ENCODE results near the gene SPRED2.

The SPRED2 gene, protein sequence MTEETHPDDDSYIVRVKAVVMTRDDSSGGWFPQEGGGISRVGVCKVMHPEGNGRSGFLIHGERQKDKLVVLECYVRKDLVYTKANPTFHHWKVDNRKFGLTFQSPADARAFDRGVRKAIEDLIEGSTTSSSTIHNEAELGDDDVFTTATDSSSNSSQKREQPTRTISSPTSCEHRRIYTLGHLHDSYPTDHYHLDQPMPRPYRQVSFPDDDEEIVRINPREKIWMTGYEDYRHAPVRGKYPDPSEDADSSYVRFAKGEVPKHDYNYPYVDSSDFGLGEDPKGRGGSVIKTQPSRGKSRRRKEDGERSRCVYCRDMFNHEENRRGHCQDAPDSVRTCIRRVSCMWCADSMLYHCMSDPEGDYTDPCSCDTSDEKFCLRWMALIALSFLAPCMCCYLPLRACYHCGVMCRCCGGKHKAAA

DNA sequence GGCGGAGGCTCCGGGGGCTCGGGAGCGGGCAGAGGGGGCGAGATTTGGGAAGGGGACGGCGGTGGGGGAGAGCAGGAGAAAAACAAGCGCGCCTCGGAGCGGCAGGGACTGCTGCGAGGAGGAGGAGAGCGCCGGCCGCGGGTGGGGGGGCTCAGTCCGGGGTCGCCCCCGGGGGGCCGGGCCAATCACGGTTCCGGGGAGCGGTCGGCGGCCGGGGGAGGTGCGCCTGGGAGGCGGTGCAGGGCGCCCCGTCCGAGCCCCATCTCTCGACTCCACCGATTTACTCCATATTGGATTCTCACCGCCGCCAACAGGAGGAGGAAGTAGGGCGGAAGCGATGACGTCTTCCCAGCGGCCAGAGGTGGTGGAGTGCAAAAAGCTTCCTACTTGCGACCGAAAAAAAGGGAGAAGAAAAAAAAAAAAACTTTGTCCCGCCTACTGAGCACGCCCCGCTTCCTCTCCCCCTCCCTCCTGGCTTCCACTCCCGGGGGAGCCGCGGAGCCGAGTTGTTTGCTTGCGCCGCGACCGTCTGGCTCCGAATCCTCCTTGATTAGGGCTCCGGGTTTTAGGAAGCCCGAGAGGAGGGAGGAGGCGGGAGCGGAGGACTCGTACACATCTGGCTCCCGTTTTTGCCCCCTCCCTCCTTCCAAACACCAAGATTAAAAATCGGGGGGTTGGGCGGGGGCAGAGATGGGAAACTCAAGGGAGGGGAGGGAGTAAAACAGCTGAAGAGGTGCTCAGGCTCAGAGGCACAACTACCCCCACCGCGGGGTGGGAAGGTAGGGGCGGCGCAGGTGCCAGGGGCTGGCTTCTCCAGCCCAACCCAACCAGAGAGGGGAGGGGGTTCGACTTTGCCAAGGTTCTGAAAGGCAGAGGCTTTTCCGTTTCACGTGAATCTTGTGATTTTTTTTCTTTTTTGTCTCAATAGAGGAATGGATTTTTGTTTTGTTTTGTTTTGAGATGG, at the start of gene SPRED2:
Gene SPRED2 (minus strand): TSS at position 373 of the 964 bp plus-strand sequence. CDS start 612 bp downstream, outside the sequence.
- DNase-seq = peak; percentile 90

DNA sequence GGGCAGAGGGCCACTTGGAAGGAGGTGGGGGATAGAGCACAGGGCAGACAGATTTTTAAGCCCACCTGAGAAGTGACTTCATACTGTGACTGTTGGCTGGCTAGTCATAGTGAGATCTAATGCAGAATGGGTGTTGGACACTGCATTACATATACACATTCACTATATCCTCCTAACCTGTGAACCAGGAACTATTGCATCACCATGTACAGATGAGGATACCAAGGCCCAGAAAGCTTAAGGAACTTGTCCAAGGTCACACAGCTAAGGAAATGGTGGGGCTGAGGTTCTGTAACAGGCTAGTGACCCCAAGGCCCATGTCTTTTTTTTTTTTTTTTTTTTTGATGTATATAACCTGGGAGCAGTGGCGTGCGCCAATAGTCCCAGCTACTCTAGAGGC, 49.6 kb upstream of the SPRED2 start:
- no peak for DNase-seq

DNA sequence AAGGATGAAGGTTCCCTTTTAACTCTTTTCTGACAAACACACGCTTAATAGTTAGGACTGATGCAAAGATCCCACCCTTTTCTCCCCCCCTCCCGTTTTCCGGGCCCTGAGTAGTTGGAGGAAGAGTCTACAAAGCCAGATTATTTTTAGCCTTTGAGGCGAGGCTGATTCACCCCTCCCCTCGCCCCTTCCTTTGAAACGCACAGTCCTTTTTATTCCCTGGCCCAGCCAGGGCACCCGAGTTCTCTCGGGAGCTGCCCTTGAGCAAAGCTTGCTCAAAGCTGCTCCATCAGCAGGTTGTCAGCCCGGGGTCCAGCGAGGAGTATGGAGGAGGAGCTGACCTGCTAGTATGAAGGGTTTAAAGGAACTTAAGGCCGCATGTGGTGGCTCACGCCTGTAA, 47.1 kb upstream of the SPRED2 start:
- no peak for DNase-seq

DNA sequence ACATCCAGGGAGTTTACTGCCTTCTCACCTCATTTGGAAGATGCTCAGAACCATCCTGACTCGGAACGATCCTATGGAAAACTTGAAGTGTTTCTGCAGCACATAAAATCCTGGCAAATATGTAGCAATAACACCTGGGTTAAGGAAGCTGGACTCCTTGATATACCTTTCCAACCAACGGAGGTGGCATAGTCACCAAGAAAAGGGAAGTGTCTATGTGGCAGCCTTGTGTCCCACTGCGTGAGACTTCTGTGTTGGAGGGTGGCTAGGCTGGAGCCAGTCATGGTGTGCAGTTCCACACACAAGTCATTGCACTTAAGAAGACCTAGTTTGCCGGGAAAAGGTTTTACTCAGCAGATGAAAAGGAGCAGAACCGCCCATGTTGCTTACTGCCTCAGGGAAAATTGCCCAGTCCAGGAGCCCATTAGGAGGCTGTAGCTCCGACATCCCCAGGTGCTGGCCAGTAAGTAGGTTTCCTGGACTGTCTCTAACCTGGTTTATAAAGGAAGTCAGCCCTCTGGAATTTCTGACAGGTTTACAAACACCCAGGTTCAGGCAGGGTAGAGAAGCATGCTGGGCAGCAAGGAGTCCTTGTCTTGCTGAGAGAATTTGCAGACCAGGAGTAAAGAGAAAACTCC, 46.2 kb upstream of the SPRED2 start:
- no peak for DNase-seq

DNA sequence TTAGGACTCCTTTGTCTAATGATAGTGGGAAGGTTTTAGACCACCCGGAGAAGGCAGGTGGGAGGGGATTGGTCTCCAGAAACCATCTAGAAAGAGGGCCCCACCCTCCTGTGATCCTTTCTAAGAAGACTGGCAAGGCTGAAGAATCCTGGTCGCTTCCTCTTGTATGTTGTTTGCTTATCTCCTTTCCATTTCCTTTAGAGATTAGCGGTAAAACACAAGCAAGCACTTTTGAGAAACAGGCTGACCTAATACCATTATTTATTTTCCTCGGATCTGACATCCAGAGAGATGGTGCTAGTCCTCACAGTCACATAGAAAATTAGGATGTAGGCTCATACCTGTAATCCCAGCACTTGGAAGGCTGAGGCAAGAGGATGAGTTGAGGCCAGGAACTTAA, 45.2 kb upstream of the SPRED2 start:
- no peak for DNase-seq

DNA sequence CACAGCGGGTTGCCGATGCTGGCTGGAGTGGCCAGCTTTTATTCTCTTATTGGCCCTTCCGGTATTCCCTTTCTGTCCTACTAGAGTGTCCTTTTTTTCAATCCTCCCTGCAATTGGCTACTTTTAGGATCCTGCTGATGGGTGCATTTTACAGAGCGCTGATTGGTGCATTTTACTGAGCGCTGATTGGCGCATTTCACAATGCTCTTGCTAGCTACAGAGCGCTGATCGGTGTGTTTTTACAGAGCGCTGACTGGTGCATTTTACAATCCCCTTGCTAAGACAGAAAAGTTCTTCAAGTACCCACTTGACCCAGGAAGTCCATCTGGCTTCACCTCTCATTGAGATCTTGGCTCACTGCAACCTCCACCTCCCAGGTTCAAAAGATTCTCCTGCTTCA, 44.4 kb upstream of the SPRED2 start:
- DNase-seq = no peak

DNA sequence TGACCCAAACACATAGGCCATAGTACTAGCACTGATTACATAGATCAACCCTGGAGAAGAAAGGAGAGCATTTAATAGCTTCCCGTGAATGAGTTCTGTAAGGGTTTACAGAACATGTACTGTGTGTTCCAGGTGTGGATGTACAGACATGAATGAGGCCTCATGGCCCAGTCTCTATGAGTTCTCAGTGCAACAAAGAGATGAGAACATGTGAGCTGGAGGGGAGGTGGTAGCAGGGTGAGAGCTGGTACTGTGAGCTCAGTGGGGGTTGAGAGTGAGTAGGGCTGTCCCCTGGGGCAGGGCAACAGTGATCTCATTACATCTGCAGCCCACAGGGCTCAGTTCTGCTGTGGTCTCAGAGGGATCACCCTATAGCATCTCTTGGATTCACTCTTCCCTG, 42.6 kb upstream of the SPRED2 start:
- DNase-seq = no peak

DNA sequence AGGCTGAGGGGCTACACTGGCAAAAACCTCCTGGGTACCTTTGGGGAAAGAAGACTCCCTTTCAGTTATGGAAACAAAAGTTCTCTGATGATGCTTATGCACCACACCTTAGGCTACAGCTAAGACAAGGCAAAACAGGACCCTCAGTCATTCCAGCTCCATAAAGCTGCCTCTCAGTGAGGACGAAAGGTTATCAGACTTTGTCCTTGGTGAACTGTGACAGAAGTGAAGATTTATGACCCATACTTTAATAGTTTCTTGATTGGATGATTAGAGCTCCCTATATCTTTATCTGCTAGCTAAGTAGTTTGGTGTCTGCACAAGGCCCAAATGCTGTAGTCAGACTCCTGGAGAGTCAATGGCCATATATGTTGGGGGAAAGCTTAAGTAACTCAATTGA, 40.6 kb upstream of the SPRED2 start:
- no peak for DNase-seq

DNA sequence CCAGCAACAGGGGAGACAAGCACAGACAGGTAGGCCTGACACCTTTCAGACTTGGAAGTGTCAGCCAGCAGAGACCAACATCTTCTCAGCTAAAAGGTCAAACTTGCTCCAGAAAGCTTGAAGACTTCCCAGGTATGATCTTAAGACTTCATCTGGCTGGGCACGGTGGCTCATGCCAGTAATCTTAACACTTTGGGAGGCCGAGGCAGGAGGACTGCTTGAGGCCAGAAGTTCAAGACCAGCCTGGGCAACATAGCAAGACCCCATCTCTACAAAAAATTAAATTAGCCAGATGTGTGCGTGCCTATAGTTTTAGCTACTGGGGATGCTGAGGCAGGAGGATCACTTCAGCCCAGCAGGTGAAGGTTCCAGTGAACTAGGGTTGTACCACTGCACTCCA, 39.0 kb upstream of the SPRED2 start:
- DNase-seq = no peak

DNA sequence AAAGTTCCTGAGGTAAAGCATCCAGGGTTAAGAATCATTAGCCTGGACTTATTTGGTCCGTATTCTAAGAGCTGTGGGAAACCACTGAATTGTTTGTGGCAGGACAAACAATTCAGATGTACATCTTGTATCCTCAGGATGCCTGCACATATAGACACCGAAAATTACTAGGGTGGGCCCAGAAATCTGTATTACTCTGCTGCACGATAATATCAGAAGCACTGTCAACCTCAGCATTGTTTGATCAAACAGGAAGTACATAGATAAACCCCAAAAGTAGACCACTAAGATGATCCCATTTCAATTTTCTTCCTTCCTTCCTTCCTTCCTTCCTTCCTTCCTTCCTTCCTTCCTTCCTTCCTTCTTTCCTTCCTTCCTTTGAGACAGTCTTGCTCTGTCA, 34.2 kb upstream of the SPRED2 start:
- no peak for DNase-seq

DNA sequence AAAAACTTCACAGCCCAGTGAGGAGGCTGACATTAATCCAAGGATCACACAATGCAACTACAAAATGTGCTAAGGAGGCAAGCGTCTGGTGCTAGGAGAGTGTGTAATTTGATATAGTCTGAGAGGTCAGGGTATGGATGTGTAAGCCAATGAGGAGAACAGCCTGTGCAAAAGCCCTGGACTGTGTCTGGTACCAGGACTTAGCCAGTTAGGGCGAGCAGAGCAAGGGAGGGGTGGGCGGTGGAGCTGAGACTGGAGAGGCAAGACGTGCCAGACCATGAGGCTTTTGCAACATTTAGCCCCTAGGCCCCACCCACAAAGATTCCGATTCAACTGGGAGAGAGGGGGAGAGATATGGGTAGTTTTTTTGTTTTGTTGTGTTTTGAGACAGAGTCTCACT, 33.5 kb upstream of the SPRED2 start:
- no peak for DNase-seq

DNA sequence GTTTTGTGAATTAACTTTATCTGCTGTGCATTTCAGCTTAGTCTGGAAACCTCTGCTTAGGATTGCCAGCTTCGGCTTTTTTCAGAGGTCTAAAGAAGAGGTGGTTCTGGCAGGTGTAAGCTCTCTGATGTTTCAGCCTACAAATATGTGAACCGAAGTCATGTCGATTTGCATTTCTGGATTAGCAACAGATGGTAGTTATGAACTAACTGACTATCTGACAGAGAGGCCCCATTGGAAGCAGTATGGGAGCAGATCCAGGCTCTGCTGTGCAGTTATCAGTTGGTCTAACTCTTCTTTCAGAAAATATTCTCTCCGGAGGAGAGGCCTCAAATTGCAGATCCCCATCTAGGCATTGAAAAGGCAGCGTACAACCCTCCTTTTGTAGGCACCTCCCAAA, 32.7 kb upstream of the SPRED2 start:
- DNase-seq = no peak

DNA sequence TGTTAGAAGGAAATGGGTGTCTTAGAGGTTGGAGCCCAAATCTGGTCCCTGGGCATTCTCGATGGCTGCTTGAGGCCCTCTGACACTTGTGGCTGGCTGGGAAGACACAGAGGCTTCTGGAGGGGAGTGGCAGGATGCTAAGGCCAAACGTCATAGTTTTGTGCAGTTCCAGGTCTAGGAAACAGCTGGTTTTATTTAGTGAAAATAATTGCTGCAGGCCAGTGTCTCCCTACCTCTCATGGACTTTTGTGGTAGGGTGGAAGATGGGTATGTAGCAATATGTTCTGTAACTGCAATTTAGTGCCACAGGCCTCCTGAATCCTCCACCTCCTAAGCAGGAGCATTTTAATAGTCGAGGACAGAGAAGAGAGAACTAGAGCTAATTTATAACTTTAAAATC, 32.2 kb upstream of the SPRED2 start:
- no peak for DNase-seq

DNA sequence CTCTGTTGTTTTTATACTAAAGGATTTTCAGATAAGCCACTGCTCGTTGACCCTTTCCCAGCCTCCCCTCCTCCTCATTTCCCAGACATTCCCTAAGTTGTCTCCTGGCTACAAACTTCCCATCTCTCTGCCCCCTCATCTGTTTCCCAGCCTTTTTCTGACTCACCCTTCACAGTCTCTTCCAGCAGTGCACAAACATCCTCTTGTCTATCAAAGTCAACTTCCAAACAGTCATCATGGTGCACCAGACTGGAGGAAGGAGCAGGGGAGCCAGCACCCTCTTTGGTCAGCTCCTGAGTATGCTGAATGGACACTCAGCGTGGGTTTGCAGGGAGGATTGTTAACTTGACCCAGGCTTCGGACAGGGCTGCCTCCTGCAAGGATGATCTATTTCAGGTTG, 26.6 kb upstream of the SPRED2 start:
- peak; percentile 64 for DNase-seq

DNA sequence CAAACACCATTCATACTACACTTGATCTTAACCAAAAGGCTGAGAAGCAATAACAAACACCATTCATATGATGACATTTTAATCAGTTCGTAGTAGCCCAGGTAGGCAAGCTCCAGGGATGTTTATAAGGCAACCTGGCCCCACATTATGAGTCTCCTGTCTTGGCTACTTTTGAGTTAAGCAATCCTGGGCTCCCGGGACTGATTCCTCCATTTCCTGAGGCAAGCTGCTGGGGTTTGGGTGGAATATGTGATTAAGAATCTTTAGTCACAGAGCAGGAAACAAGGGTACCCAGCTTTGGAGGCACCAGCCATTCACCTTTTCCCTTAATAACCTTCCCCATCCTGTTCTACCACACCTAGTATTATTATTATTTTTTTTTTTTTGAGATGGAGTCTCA, 24.5 kb upstream of the SPRED2 start:
- no peak for DNase-seq

DNA sequence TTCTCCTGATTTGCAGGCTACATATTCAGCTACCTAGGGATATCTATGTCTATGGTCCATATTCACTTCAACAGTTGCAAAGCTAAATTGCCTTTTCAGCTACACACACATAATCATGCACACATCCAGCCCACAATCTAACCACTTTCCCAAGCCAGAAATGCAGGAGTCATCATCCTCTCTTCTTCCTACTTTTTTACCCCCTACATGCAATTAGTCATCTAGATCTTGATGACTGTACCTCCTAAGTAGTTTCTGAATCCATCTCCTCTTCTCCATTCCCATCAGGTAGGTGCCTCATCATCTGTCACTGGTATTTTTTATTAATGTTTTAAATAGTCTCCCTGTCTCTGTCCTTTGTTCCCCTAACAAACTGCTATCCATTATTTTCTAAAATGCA, 23.7 kb upstream of the SPRED2 start:
- peak; percentile 91 for DNase-seq

DNA sequence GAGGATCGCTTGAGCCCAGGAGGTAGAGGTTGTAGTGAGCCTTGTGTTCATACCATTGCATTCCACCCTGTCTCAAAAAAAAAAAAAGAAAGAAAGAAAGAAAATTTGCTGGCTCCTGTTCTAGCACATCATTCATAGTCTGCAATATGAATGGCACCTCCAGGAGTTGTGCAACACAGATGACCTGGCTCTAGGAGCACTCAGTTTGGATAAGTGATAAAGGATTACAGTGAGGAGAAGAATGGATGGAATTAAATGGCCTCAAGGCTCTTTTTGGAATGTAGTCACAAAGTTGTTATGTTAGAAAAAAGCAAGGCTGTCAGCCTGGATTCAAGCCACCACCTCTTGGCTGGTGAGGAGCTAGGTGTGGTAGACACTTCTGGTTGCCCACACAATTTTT, 21.5 kb upstream of the SPRED2 start:
- DNase-seq = no peak

DNA sequence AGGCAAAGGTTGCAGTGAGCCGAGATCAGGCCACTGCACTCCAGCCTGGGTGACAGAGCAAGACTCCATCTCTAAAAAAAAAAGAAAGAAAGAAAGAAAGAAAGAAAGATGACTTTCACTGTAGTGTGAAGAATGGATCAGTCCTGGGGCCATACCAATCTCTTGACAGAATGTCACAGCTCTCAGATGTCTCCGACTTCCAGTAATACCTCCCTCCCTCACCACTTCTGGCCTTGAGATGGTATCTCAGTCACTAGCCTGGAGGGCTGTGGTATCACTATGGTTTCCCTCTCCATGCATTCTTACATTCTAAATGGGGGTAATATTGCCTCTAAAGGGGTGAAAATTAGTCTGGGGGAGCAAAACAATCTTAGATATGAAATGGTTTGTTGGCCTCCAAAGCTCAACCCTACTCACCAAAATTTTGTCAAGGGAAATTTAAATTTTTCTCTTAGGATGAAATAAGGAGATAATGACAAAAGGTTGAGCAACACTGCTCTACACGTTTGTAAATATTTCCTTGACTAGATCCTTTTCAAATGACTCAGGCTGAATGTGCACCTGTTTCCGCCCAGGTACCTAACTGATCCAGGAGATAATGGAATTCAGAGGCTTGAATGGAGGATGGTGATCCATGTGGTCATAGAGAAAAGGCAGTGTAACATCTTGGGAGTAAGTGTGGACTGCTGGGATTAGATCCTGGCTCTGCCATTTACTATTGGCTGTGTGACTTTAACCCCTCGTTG, 19.9 kb upstream of the SPRED2 start:
- DNase-seq = no peak

DNA sequence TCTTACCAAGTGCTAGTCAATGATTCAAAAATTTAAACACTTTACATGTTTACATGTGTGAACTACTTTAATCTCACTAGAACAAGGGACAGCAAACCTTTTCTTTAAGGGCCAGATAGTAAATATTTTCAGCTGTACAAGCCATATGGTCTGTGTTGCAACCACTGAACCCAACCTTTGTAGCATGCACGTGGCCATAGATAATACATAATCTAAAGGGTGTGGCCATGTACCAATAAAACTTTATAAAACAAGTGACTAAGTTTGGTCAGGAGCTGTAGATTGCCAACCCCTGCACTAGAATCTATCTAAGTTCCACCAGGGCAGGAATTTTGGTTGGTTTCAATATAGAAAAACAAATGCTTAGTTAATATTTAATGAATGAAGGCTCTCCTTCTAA, 18.4 kb upstream of the SPRED2 start:
- no peak for DNase-seq

DNA sequence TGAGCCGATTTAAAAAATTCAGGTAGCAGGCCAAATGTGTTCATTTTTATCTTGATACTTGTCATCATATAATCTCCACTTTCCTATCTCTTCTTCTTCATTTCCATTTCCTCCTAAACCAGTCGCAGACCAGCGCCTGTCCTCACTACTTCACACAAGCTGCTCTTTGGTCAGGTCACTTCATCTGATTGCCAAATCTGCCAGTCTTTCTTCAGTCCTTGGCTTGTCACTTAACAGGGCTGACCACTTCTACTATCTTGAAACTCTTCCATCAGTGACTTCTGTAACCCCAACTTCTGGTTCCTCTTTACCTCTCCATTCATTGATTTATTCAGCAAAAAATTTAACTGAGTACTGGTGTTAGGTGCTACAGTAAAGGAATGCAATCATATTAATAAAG, 18.0 kb upstream of the SPRED2 start:
- no peak for DNase-seq

DNA sequence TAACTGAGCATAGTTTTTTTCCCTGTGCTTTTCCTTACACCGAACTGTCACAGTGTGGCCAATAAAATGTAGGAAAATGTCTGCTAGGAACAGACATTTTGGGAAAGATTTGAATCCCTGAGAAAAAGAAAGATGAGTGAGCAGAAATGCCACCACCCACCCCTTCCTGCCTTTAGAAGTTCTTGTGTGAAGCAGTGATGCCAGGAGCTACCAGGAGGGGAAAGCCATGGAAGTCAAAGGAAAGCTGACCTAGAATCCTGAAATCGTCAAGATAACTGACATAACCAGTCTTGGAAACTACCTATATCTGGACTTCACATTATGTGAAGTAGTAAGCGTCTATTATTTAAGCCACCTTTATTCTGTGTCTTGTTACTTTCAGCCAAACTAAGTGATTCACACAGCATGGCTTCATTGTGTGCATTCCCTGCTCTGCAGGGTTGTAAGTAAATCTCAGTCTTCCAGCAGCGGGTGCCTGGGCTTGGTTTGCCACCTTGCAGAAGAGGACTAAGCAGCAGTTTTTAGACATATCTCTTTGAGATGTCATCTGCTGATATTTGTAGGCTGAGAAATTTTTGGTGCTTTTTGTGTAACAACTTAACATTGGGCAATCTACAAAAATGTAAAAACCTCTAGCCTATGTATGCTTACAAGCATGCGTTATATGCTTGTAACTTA, 11.2 kb upstream of the SPRED2 start:
- DNase-seq = no peak

DNA sequence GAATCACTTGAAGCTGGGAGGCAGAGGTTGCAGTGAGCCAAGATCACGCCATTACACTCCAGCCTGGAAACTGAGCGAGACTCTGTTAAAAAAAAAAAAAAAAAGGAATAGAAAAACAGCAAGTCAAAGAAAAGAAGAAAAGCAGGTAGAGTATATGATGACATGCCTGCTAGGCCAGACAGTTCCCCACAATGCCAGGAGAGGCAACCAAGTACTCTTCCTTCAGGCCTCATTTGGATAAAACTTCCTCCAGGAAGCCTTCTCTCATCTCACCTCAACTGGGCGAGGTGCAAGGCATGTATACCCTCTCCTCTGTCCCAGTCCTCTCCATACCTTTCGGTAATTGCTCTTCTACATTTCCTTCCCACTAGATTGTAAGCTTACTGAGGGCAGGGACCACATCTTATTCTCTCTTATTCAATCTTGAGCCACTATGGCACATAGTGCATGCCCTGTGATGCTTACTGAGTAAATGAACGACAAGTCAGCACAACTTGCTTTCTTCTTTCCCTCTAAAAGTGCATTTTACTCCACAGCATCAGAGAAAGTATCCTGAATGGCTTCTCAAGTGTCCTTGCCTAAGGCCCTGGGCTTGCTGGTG, 10.1 kb upstream of the SPRED2 start:
- DNase-seq = no peak

All from kidney glomerular epithelial cell (primary cell).